HEK293 (cell line): ENCODE data around the gene MTMR4.
"Not testable (repeated sequence)": the region's sequence is repeated elsewhere in the genome, so short reads cannot be mapped to it uniquely, and the experiment has no call there.

Source experiments
- CTCF ChIP-seq: fragments of 450-650 bp; formaldehyde crosslinking; IDR thresholded peaks from 2 replicates; pipeline ENCODE4 v1.5.1; 2016; ENCODE audit warnings: missing biosample characterization, missing genetic modification characterization
- KLF10 ChIP-seq: fragments of 450-650 bp; IDR thresholded peaks from 2 replicates; pipeline ENCODE4 v1.5.1; 2018; ENCODE audit warnings: missing biosample characterization, mild to moderate bottlenecking, missing genetic modification characterization
- KLF9 ChIP-seq: fragments of 450-650 bp; formaldehyde crosslinking; IDR thresholded peaks from 2 replicates; pipeline ENCODE4 v1.5.1; 2016; ENCODE audit warnings: missing biosample characterization, missing genetic modification characterization, low read depth
- PBX3 ChIP-seq: sonication (generic); formaldehyde crosslinking; IDR thresholded peaks from 2 replicates; pipeline ENCODE4 v1.8.1; 2022; ENCODE audit warnings: mild to moderate bottlenecking, moderate library complexity, missing genetic modification reagents
- ZBTB21 ChIP-seq: fragments of 450-650 bp; formaldehyde crosslinking; IDR thresholded peaks from 2 replicates; pipeline ENCODE4 v1.5.1; 2017; ENCODE audit warnings: missing biosample characterization, missing genetic modification characterization
- ZBTB8A ChIP-seq: fragments of 450-650 bp; formaldehyde crosslinking; IDR thresholded peaks from 2 replicates; pipeline ENCODE4 v1.5.1; 2016; ENCODE audit warnings: missing biosample characterization, missing genetic modification characterization
- ZFP41 ChIP-seq: fragments of 450-650 bp; formaldehyde crosslinking; IDR thresholded peaks from 2 replicates; pipeline ENCODE4 v1.5.1; 2016; ENCODE audit warnings: missing biosample characterization, missing genetic modification characterization, borderline replicate concordance
- ZNF211 ChIP-seq: fragments of 450-650 bp; formaldehyde crosslinking; IDR thresholded peaks from 2 replicates; pipeline ENCODE4 v1.5.1; 2016; ENCODE audit warnings: low read depth, missing biosample characterization, missing genetic modification characterization
- ZNF214 ChIP-seq: fragments of 450-650 bp; formaldehyde crosslinking; IDR thresholded peaks from 2 replicates; pipeline ENCODE4 v1.5.1; 2017; ENCODE audit warnings: missing biosample characterization, mild to moderate bottlenecking, missing genetic modification characterization, borderline replicate concordance
- ZNF26 ChIP-seq: fragments of 450-650 bp; formaldehyde crosslinking; IDR thresholded peaks from 2 replicates; pipeline ENCODE4 v1.5.1; 2016; ENCODE audit warnings: missing biosample characterization, missing genetic modification characterization
- ZNF549 ChIP-seq: fragments of 450-650 bp; IDR thresholded peaks from 2 replicates; pipeline ENCODE4 v1.5.1; 2018; ENCODE audit warnings: missing biosample characterization, missing genetic modification characterization, mild to moderate bottlenecking, inconsistent platforms, moderate library complexity

GRCh38 chr17:58503134-58503533 is 11.3 kb downstream of the MTMR4 start:
- not testable (repeated sequence) for TF ChIP-seq CTCF (tag by site-specific recombination); KLF9; ZBTB21 (tag by site-specific recombination); KLF10 (tag by site-specific recombination); ZBTB8A (tag by site-specific recombination); ZNF549; ZNF26 (tag by site-specific recombination); ZFP41 (tag by site-specific recombination); ZNF211 (tag by site-specific recombination); PBX3; ZNF214
